OCI-LY7 (cell line): ENCODE data around the gene ABO. TPM values are rescaled to one million over a fixed set of nuclear protein-coding genes. Genes with fewer than 3 reads are reported as not detected.

Experiments
- BruUV-seq: library from RNA; stranded (reverse); fragments of 400-500 nt; replicated peaks from 2 replicates; lab custom pipeline; 2021; lab: Mats Ljungman, UMichigan
- CTCF ChIA-PET: fragments of 300-600 bp; sonication (Branson Sonifier 250); formaldehyde crosslinking; loops from one replicate; lab custom pipeline; 2022; ENCODE audit warnings: antibody characterized with exemption; ENCODE audit not compliant: unreplicated experiment; lab: Charles Lee
- POLR2A ChIA-PET: fragments of 300-600 bp; sonication (Branson Sonifier 250); formaldehyde crosslinking; loops from one replicate; lab custom pipeline; 2022; ENCODE audit warnings: antibody characterized with exemption; lab: Charles Lee
- DNase-seq: peaks from one replicate; pipeline ENCODE4 v3.0.0-alpha.2; 2015; ENCODE audit warnings: low spot score
- H2AFZ ChIP-seq: fragments of 200-600 bp; sonication (generic), shearing (Covaris generic); 2 replicates; pipeline ENCODE4 v1.6.1; 2014; ENCODE audit warnings: mild to moderate bottlenecking, antibody characterized with exemption, low read length, moderate library complexity
- H3K27ac ChIP-seq: fragments of 200-600 bp; sonication (generic); 2 replicates; pipeline ENCODE4 v1.5.1; 2014; ENCODE audit warnings: mixed run types, low read depth, mild to moderate bottlenecking, moderate library complexity, low read length, inconsistent platforms; ENCODE audit not compliant: poor library complexity, severe bottlenecking
- H3K36me3 ChIP-seq: fragments of 200-600 bp; sonication (generic); 2 replicates; pipeline ENCODE4 v1.6.1; 2014; ENCODE audit warnings: mild to moderate bottlenecking, antibody characterized with exemption, low read length, moderate library complexity, mixed read lengths; ENCODE audit not compliant: insufficient read depth
- H3K4me1 ChIP-seq: fragments of 200-600 bp; sonication (generic); 2 replicates; pipeline ENCODE4 v1.5.1; 2014; ENCODE audit warnings: mild to moderate bottlenecking, low read length; ENCODE audit not compliant: insufficient read depth, poor library complexity, severe bottlenecking
- H3K4me2 ChIP-seq: fragments of 200-600 bp; sonication (generic); 2 replicates; pipeline ENCODE4 v1.6.1; 2014; ENCODE audit warnings: mild to moderate bottlenecking, low read length
- H3K4me3 ChIP-seq: fragments of 200-600 bp; sonication (generic); 2 replicates; pipeline ENCODE4 v1.5.1; 2014; ENCODE audit warnings: mild to moderate bottlenecking, low read depth, low read length; ENCODE audit not compliant: poor library complexity, severe bottlenecking
- H3K79me2 ChIP-seq: fragments of 200-600 bp; sonication (generic); 2 replicates; pipeline ENCODE4 v1.6.1; 2016; ENCODE audit warnings: low read depth, mild to moderate bottlenecking, low read length, moderate library complexity, mixed read lengths; ENCODE audit not compliant: insufficient read depth
- H3K9me2 ChIP-seq: fragments of 200-600 bp; sonication (generic); 2 replicates; pipeline ENCODE4 v1.6.1; 2016; ENCODE audit warnings: mild to moderate bottlenecking, low read length, mixed read lengths; ENCODE audit not compliant: insufficient read depth
- H3K9me3 ChIP-seq: fragments of 200-600 bp; sonication (generic); 2 replicates; pipeline ENCODE4 v1.6.1; 2014; ENCODE audit warnings: mild to moderate bottlenecking, mixed run types, low read length, mixed read lengths
- H4K20me1 ChIP-seq: fragments of 200-600 bp; sonication (generic); 2 replicates; pipeline ENCODE4 v1.6.1; 2014; ENCODE audit warnings: mild to moderate bottlenecking, antibody characterized with exemption, low read length, moderate library complexity, mixed read lengths; ENCODE audit not compliant: insufficient read depth
- EZH2phosphoT487 ChIP-seq: fragments of 200-600 bp; sonication (generic); IDR thresholded peaks from 2 replicates; pipeline ENCODE4 v1.6.1; 2018; ENCODE audit warnings: low read depth, borderline replicate concordance, mild to moderate bottlenecking, mixed run types, antibody characterized with exemption, low read length, moderate library complexity, mixed read lengths
- intact Hi-C: fragments of 100-400 bp; cut with micrococcal nuclease; formaldehyde crosslinking; loops from one replicate; pipeline ENCODE4 v1.10.0; 2022; ENCODE audit not compliant: unreplicated experiment
- total RNA-seq, 2 experiments: library from RNA; depleted of rRNA in 1 of 2; stranded (reverse); fragments of >200 nt in 1 of 2; shearing (Covaris generic) in 1 of 2; gene quantifications; 2 replicates each; pipeline ENCODE4 v1.2.3, GENCODE V29; 2014 to 2022
- TF ChIP-seq, protein P1 (sequence below): fragments of 200-600 bp; sonication (generic); conservative IDR thresholded peaks from 2 replicates; pipeline ENCODE4 v1.5.1; 2014; ENCODE audit warnings: mild to moderate bottlenecking, antibody characterized with exemption, low read length, moderate library complexity, mixed read lengths

ABO gene
- total RNA-seq, 2 experiments from 2014 or later: not detected

- Histone ChIP-seq H3K9me2 (no peaks in the 10 kb centered on the region), H3K27ac (no peak overlapping the region), H4K20me1 (no peaks in the 10 kb centered on the region), H3K9me3 (no peaks in the 10 kb centered on the region), H2AFZ (no peak overlapping the region), H3K4me1 (no peaks in the 10 kb centered on the region), H3K79me2 (no peaks in the 10 kb centered on the region), H3K4me2 (no peak overlapping the region), H3K4me3 (no peak overlapping the region), H3K36me3 (no peaks in the 10 kb centered on the region)
- no peak for DNase-seq
- BruUV-seq: no TSS peak
- intact Hi-C loops: no loop called here
- CTCF ChIA-PET: no interaction called here
- TF ChIP-seq, protein P1, sequence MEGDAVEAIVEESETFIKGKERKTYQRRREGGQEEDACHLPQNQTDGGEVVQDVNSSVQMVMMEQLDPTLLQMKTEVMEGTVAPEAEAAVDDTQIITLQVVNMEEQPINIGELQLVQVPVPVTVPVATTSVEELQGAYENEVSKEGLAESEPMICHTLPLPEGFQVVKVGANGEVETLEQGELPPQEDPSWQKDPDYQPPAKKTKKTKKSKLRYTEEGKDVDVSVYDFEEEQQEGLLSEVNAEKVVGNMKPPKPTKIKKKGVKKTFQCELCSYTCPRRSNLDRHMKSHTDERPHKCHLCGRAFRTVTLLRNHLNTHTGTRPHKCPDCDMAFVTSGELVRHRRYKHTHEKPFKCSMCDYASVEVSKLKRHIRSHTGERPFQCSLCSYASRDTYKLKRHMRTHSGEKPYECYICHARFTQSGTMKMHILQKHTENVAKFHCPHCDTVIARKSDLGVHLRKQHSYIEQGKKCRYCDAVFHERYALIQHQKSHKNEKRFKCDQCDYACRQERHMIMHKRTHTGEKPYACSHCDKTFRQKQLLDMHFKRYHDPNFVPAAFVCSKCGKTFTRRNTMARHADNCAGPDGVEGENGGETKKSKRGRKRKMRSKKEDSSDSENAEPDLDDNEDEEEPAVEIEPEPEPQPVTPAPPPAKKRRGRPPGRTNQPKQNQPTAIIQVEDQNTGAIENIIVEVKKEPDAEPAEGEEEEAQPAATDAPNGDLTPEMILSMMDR: no peak
- no peak for TF ChIP-seq EZH2phosphoT487
- POLR2A ChIA-PET: no interaction called here
Observed at GRCh38 chr9:133255371-133256135, 19.4 kb downstream of the ABO start.

DNA sequence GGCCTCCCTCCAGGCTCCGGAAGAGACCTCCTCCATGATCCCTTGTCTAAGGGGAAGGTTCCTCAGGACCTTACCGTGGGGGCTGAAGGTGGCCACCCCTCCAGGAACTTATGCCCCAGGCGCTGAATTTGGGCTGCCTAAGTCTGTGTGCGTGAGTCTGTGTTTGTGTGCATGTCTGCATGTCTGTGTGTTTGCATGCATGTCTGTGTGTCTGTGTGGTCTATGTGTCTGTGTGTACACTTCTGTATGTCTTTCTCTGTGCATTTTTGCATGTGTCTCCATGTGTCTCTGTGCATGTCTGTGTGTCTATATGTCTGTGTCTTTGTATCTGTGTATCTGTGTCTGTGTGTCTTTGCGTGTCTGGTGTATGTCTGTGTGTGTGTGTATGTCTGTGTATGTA is 20.5 kb downstream of the ABO start:
- Histone ChIP-seq H2AFZ (no peak overlapping the region), H3K79me2 (no peaks in the 10 kb centered on the region), H3K4me2 (no peak overlapping the region), H3K9me2 (no peaks in the 10 kb centered on the region), H3K27ac (no peak overlapping the region), H3K4me3 (no peak overlapping the region), H3K4me1 (no peaks in the 10 kb centered on the region), H3K9me3 (no peaks in the 10 kb centered on the region), H3K36me3 (no peaks in the 10 kb centered on the region), H4K20me1 (no peaks in the 10 kb centered on the region)
- intact Hi-C loops: no loop called here
- no TSS peak for BruUV-seq
- TF ChIP-seq, protein P1: no peak
- TF ChIP-seq EZH2phosphoT487: no peak
- no peak for DNase-seq
- ChIA-PET CTCF (no interaction called here), POLR2A (no interaction called here)

DNA sequence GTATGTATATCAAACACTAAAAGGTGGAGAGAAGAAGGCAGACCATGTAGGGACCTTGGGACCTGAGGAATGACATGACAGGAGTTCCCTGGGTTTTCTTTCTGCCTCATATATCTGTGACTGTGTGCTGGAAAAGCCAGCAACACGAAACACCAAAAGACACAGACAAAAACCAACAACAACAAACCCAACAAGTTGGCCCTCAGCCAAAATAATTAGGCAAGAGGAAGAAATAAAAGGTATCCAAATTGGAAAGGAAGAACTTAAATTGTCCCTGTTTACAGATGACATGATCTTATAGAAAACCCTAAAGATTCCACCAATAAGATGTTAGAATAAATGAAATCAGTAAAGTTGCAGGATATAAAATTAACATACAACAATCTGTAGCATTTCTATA is 21.7 kb downstream of the ABO start:
- H3K79me2 ChIP-seq: no peaks in the 10 kb centered on the region
- no TSS peak for BruUV-seq
- TF ChIP-seq, protein P1: no peak
- no peak for TF ChIP-seq EZH2phosphoT487
- CTCF ChIA-PET: no interaction called here
- DNase-seq: no peak
- H3K9me3 ChIP-seq: no peaks in the 10 kb centered on the region
- intact Hi-C loops: no loop called here
- no peak overlapping the region for H2AFZ ChIP-seq
- no peak overlapping the region for H3K4me3 ChIP-seq
- no peak overlapping the region for H3K27ac ChIP-seq
- no peaks in the 10 kb centered on the region for H3K4me1 ChIP-seq
- H3K4me2 ChIP-seq: no peak overlapping the region
- H3K9me2 ChIP-seq: no peaks in the 10 kb centered on the region
- no peaks in the 10 kb centered on the region for H4K20me1 ChIP-seq
- no peaks in the 10 kb centered on the region for H3K36me3 ChIP-seq
- POLR2A ChIA-PET: no interaction called here
